Stomach (tissue), 9 donors: ENCODE measurements around the gene ARL6IP4. TPM values are rescaled to one million over a fixed set of nuclear protein-coding genes. Genes with fewer than 3 reads are reported as not detected.

Experiments
- DNase-seq, 2 donors: peaks; one replicate each; pipeline versions ENCODE4 v3.0.0 to v3.0.0-alpha.2; 2013 to 2019
- H3K27ac ChIP-seq, 5 donors: fragments of 200-600 bp in 4 of 5; sonication (generic) in 4 of 5; one replicate each; pipeline ENCODE4 v1.5.1; 2013 to 2019; ENCODE audit warnings: mild to moderate bottlenecking in 1 of 5, moderate library complexity in 1 of 5
- H3K27me3 ChIP-seq, 3 donors: fragments of 200-600 bp; sonication (generic); one replicate each; pipeline ENCODE4 v1.5.1; 2017 to 2019; ENCODE audit warnings: mixed run types in 1 of 3
- H3K36me3 ChIP-seq, 4 donors: fragments of 200-600 bp; sonication (generic); 1 replicate in 3 of 4; 2 replicates in 1 of 4; pipeline ENCODE4 v1.5.1; 2016 to 2019
- H3K4me1 ChIP-seq, 4 donors: fragments of 200-600 bp; sonication (generic); one replicate each; pipeline ENCODE4 v1.5.1; 2016 to 2019
- H3K4me3 ChIP-seq, 4 donors: fragments of 200-600 bp; sonication (generic) in 3 of 4; one replicate each; pipeline ENCODE4 v1.5.1; 2016 to 2019; ENCODE audit warnings: mild to moderate bottlenecking in 1 of 4
- H3K9me3 ChIP-seq, 4 donors: fragments of 200-600 bp; sonication (generic); one replicate each; pipeline ENCODE4 v1.5.1; 2016 to 2019
- EP300 ChIP-seq: sonication (generic); formaldehyde crosslinking; IDR thresholded peaks from one replicate; pipeline ENCODE4 v1.6.1; 2017; ENCODE audit warnings: antibody characterized with exemption
- POLR2A ChIP-seq, 4 donors: fragments of 450-650 bp; IDR thresholded peaks; one replicate each; pipeline ENCODE4 v1.6.1; 2016; ENCODE audit warnings: antibody characterized with exemption in 4 of 4, control low read depth in 2 of 4, mild to moderate bottlenecking in 1 of 4, moderate library complexity in 1 of 4
- POLR2AphosphoS5 ChIP-seq, 3 donors: sonication (generic); formaldehyde crosslinking; IDR thresholded peaks; one replicate each; pipeline ENCODE4 v1.6.1; 2016; ENCODE audit warnings: antibody characterized with exemption in 3 of 3
- WGBS, 5 donors: extraction: QIAGEN DNeasy Blood & Tissue Kit in 3 of 5; methylation state at CpG; one replicate each; pipeline versions ENCODE4 v1.1.5 to v1.1.7; 2013 to 2018; 5-methylcytosine and 5-hydroxymethylcytosine counted together
- intact Hi-C: fragments of 100-400 bp; cut with DNase I; formaldehyde crosslinking; loops from one replicate; pipeline ENCODE4 v1.15.1; 2023; ENCODE audit warnings: low total_unique reads
- polyA plus RNA-seq, 3 donors: library from polyadenylated mRNA; stranded (reverse); fragments of 200-250 nt; gene quantifications; one replicate each; pipeline ENCODE4 v1.2.3, GENCODE V29; 2013
- total RNA-seq, 5 donors: library from RNA; depleted of rRNA; stranded (reverse); fragments of >200 nt; gene quantifications; one replicate each; pipeline versions ENCODE4 v1.1.0 to v1.2.3, GENCODE V29; 2014 to 2016
- TF ChIP-seq, protein P1 (sequence below), 7 experiments: fragments of 450-650 bp in 4 of 7; fragments of 200-600 bp in 3 of 7; sonication (generic) in 3 of 7; IDR thresholded peaks; one replicate each; pipeline ENCODE4 v1.5.1; 2016 to 2019; ENCODE audit warnings: antibody characterized with exemption in 7 of 7, control low read depth in 2 of 7, mild to moderate bottlenecking in 1 of 7
- donor health status: healthy with polysubstance abuse.
- donor health status: Bipolar disorder and iron deficiency.
- donor health status: healthy.

Gene ARL6IP4
- total and polyA plus RNA-seq, 8 donors: 104 to 432 (median 284) TPM

DNA sequence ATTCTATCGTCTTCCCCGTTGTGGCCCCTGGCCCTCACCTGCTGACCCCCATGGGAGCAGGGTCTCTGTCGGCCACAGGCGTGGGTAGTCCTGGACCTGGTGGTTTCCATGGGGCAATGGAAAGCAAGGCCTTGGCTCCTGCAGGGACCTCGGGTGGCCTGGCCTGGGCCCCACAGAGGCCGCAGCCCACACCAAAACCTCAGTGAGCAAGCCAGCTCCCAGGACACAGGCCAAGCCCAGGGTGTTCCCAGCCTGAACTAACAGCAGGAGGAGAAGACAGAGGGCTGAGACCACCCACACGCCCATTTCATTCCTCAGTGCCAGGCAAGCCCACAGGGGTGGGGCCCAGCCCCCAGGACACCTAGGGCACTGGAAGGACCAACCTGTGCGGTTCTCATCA lies 31.1 kb upstream of the ARL6IP4 start:
- intact Hi-C loops: no loop called here
- 83 to 98% (median 87%) methylated on average over 7 to 8 of the region's 8 CpGs for WGBS, 5 donors
- no peak for DNase-seq
- H3K27ac ChIP-seq: peak overlapping the region in 1 of 5 donors; percentile 21
- H3K4me1 ChIP-seq: peaks cover 31 to 69% (median 32%) of the 10 kb centered on the region in 4 donors
- H3K9me3 ChIP-seq: no peaks in the 10 kb centered on the region
- H3K4me3 ChIP-seq: no peak overlapping the region
- no peak for TF ChIP-seq POLR2AphosphoS5 (IDR thresholded peaks at IDR 0.05)
- no peak for TF ChIP-seq EP300
- TF ChIP-seq, protein P1, sequence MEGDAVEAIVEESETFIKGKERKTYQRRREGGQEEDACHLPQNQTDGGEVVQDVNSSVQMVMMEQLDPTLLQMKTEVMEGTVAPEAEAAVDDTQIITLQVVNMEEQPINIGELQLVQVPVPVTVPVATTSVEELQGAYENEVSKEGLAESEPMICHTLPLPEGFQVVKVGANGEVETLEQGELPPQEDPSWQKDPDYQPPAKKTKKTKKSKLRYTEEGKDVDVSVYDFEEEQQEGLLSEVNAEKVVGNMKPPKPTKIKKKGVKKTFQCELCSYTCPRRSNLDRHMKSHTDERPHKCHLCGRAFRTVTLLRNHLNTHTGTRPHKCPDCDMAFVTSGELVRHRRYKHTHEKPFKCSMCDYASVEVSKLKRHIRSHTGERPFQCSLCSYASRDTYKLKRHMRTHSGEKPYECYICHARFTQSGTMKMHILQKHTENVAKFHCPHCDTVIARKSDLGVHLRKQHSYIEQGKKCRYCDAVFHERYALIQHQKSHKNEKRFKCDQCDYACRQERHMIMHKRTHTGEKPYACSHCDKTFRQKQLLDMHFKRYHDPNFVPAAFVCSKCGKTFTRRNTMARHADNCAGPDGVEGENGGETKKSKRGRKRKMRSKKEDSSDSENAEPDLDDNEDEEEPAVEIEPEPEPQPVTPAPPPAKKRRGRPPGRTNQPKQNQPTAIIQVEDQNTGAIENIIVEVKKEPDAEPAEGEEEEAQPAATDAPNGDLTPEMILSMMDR (IDR thresholded peaks at IDR 0.05): no peak
- no peak for TF ChIP-seq POLR2A (IDR thresholded peaks at IDR 0.05)
- no peaks in the 10 kb centered on the region for H3K27me3 ChIP-seq
- no peaks in the 10 kb centered on the region for H3K36me3 ChIP-seq

- peak in 1 of 2 donors; percentile 49 for DNase-seq
- Histone ChIP-seq H3K4me1 (peaks cover 25 to 63% (median 26%) of the 10 kb centered on the region in 4 donors), H3K36me3 (no peaks in the 10 kb centered on the region), H3K27me3 (no peaks in the 10 kb centered on the region), H3K4me3 (no peak overlapping the region), H3K9me3 (no peaks in the 10 kb centered on the region), H3K27ac (peak overlapping the region in 3 of 5 donors; percentile 3 to 31 (median 21))
- TF ChIP-seq POLR2AphosphoS5 (IDR thresholded peaks at IDR 0.05): no peak
- TF ChIP-seq EP300: no peak
- TF ChIP-seq POLR2A (IDR thresholded peaks at IDR 0.05): no peak
- TF ChIP-seq, protein P1 (IDR thresholded peaks at IDR 0.05): no peak
- intact Hi-C loops: loop anchor here (5.0 kb wide), 1 partner anchor 93 kb away; no protein-coding TSS in a partner anchor
- WGBS, 5 donors: 66 to 79% (median 71%) methylated on average over 16 to 27 of the region's 27 CpGs
Observed at GRCh38 chr12:122949816-122950675, 30.4 kb upstream of the ARL6IP4 start.

- no peaks in the 10 kb centered on the region for H3K9me3 ChIP-seq
- H3K4me3 ChIP-seq: no peak overlapping the region
- H3K27me3 ChIP-seq: no peaks in the 10 kb centered on the region
- intact Hi-C loops: loop anchor here (5.0 kb wide), 1 partner anchor 94 kb away; no protein-coding TSS in a partner anchor
- H3K4me1 ChIP-seq: peaks cover 18 to 49% (median 22%) of the 10 kb centered on the region in 4 donors
- peak in 1 of 3 donors; percentile 80 for TF ChIP-seq POLR2AphosphoS5 (IDR thresholded peaks at IDR 0.05)
- TF ChIP-seq EP300: no peak
- WGBS, 5 donors: 42 to 69% (median 57%) methylated on average over 9 of the region's 9 CpGs
- DNase-seq: peak; percentile 51 to 73
- peaks cover 0 to 4% (median 0%) of the 10 kb centered on the region in 4 donors for H3K36me3 ChIP-seq
- peak overlapping the region; percentile 4 to 63 (median 45) for H3K27ac ChIP-seq
Observed at GRCh38 chr12:122951406-122951805, 29.1 kb upstream of the ARL6IP4 start.

DNA sequence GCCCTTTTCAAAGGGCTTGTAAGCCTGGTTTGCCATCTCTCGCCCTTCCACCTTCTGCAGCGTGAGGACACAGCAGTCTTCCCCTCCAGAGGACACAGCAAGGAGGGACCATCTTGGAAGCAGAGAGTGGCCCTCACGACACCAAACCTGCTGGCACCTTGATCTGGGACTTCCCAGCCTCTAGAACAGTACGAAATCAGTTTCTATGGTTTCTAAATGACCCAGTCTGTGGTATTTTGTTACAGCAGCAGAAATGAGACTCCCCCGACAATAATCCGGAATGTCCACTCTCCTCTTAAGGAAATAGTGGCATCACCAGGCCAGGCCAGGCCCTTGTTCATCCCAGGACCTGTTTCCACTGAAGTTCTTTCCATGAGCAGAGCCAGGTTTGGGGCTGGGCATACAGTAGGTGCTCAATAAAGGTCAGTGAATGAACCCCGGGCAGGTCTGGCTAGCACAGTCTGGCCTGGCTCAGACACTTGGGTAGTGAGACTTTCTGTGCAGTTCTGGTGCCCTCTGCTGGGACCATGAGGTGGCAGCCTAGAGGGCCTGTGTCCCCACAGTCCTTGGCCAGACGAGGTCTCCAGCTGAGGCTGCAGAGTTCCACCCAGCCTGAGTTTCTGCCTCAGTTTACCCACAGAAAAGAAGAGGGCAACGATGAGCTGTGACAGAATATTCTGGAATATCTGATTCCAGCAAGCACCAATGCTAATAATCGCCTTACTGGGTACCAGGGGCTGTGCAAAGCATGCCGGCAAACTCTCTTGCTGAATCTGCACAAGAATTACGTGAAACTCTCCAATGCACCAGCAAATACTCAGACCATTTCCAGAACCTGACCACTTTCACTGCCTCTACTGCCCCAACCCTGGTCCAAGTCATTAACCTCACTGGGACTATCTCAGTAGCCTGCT lies 28.2 kb upstream of the ARL6IP4 start:
- Histone ChIP-seq H3K36me3 (peaks cover 0 to 12% (median 0%) of the 10 kb centered on the region in 4 donors), H3K4me3 (no peak overlapping the region), H3K9me3 (no peaks in the 10 kb centered on the region), H3K27ac (peak overlapping the region; percentile 1 to 63 (median 31)), H3K4me1 (peaks cover 10 to 41% (median 15%) of the 10 kb centered on the region in 4 donors), H3K27me3 (no peaks in the 10 kb centered on the region)
- 62 to 68% (median 67%) methylated on average over 11 to 12 of the region's 12 CpGs for whole genome bisulfite sequencing, 5 donors
- peak; percentile 84 to 91 for DNase-seq
- TF ChIP-seq POLR2AphosphoS5 (IDR thresholded peaks at IDR 0.05) (peak in 1 of 3 donors; percentile 72), POLR2A (IDR thresholded peaks at IDR 0.05) (no peak), EP300 (no peak)
- TF ChIP-seq, protein P1 (IDR thresholded peaks at IDR 0.05): peak in 5 of 7 experiments; percentile 69 to 87 (median 77)
- intact Hi-C loops: loop anchor here (5.0 kb wide), 1 partner anchor 95 kb away; no protein-coding TSS in a partner anchor
